Activated naive CD4-positive, alpha-beta T cell treated with anti-CD3 and anti-CD28 coated beads, Interleukin-2, amount 50 U/mL, for 72 hours (primary cell): Measurements from ENCODE around the gene SLC12A7. TPM values are rescaled to one million over a fixed set of nuclear protein-coding genes. Genes with fewer than 3 reads are reported as not detected.
"Not testable (repeated sequence)": the region's sequence is repeated elsewhere in the genome, so short reads cannot be mapped to it uniquely, and the experiment has no call there.

Experiments used
- ATAC-seq, 2 donors: fragments of 150-1000 bp; cut with Tn5 transposase; 2 replicates each; pipeline ENCODE4 v1.10.0; 2021; ENCODE audit warnings: mild to moderate bottlenecking in 2 of 2, moderate library complexity in 2 of 2
- DNase-seq, 2 donors: peaks; one replicate each; pipeline ENCODE4 v3.0.0; 2021 to 2022; ENCODE audit warnings: low spot score in 2 of 2
- H3K27ac Mint-ChIP-seq, 2 donors: one replicate each; pipeline ENCODE4 v1.8.0; 2022; ENCODE audit warnings: mild to moderate bottlenecking in 2 of 2, mixed read lengths in 2 of 2
- H3K36me3 Mint-ChIP-seq, 2 donors: one replicate each; pipeline ENCODE4 v1.8.0; 2022; ENCODE audit warnings: mixed read lengths in 2 of 2
- H3K9me3 Mint-ChIP-seq, 2 donors: one replicate each; pipeline ENCODE4 v1.8.0; 2022; ENCODE audit warnings: mixed read lengths in 2 of 2
- total RNA-seq, 2 donors: library from RNA; stranded (reverse); gene quantifications; one replicate each; pipeline ENCODE4 v1.2.3, GENCODE V29; 2022

Gene SLC12A7
- total RNA-seq, 2 donors from 2014 or later, result 19.5 to 74.7 TPM

DNA sequence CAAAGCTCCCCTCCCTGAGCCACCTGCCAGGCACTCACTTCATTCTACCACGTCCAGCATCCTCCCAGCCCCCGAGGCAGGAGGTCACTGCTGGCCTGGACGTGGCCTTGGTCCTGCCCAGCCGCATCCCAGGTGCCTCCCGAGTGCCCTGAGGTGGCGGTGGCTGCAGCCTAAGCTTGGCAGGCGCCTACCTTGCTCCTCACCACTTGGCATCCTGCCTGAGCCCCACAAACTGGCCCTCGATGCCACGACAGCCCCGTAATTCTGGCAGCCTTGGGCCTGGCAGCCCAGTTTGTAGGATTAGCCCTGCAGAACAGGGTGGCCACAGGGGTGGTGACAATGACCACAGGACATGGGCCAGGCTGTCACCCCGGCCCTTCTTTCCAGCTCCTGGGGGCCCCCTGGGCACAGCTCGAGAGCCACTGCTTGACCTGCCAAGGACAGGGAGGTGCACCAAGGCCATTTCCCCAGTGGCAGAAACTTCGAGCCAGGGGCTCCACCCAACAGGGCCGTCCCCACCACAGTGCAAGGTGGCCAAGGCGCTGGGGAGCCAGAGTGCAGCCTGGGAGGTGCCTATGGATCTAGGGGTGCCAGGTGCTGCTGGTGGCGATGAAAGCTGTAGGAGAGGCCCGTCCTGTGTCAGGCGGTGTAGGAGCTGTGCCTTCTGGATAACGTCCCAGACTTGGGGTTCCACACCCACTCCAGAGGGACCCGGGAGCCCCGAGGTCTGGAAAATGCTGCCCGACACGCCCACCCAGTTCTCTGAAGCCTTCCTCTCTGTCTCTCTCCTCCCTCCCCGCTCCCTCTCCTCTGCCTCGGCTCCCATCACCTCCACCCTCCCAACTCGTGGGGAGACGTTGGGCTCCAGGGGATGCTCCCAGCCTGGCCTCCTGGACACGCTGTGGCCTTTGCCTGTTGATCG lies 84.9 kb downstream of the SLC12A7 start:
- DNase-seq, result no peak
- Mint-ChIP-seq H3K9me3 (no peaks in the 10 kb centered on the region), H3K36me3 (no peaks in the 10 kb centered on the region), H3K27ac (no peak overlapping the region)
- ATAC-seq, result no peak

GRCh38 chr5:1021969-1022336 lies 89.9 kb downstream of the SLC12A7 start:
- DNase-seq, H3K27ac Mint-ChIP-seq, H3K9me3 Mint-ChIP-seq, H3K36me3 Mint-ChIP-seq, ATAC-seq: not testable (repeated sequence)

DNA sequence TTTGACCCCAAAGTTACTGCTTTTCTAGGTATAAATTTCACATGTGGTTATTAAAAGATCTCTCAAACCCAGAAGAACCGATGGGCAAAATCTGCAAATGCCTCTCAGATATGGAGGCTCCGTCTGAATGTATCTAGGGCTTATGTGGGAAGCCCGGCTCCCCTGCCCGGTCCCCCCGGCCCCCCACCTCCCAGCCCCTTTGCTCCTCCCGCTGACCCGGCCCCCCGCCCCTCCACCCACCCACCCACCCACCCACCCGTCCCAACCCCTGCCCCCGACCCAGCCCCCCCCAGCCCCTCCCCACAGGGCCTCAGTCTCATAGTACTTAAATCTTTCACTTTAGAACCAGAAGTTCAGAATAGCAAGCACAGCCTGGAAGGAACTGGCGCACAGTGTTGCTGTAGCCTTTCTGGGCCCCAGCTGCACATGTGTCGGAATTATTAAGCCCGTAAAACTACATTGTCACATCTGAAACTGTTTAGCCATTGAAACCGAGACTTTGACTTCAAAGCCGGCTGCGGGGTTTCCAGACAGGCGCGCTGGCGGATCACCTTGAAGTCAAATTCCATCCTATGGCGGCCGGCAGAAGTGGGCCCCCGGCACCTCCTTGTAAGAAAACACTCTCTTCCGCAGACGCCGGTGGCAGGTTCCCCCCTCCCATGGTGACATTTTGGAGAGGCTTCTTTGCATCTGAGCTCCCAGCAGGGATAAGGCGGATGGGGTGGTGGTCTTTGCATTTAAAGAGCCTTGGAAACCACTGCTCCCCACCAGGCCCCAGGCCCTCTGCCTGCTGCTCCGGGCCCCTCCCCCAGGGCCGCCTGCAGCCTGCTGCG lies 90.5 kb downstream of the SLC12A7 start:
- Mint-ChIP-seq H3K27ac (no peak overlapping the region), H3K9me3 (no peaks in the 10 kb centered on the region), H3K36me3 (no peaks in the 10 kb centered on the region)
- DNase-seq (no peak), ATAC-seq (no peak)

- DNase-seq (no peak), ATAC-seq (no peak)
- Mint-ChIP-seq H3K27ac (no peak overlapping the region), H3K9me3 (no peaks in the 10 kb centered on the region), H3K36me3 (no peaks in the 10 kb centered on the region)
Measured at GRCh38 chr5:1020452-1020961, 91.4 kb downstream of the SLC12A7 start.

DNA sequence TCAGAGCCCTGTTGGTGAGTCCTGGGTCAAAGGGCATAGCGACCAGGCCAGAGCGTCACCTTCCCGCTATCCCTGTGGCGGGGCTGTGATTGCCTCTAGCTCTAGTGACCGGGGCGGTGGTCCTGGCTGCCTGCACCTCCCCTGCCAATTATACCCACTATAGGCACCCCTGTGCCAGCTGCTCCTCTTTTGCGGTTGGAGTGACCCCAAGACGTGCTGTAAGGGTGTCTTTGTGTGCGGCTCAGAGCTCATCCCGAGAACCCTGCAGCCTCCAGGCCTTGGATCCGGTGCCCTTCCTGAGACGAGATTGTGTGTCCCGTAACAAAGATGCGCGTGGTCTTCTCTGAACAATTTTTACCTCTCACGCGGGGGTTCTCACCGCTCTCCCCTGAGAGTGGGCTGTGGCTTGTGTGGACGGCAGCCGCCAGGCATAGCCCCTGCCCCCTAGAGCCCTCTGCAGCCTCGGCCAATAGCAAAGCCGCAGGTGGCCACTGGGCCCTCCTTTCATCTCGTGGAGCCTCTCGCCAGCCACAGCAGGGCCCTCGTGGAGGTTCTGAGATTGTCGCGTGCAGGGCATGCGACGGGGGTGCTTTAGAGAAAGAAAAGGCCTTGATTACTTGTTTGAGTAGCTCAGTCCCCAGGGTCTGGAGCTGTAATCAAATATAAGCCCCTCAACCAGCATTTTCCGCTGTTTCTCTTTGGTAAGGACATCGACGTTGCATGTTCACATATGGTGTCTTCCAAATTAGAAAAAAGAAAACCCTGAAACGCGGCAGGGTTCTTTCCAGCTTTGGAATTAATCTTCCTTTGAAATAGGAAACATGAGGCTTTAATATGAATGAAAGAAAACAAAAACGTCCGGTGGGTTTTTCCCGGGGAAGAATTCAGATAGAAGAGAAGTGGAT lies 92.6 kb downstream of the SLC12A7 start:
- ATAC-seq, result no peak
- no peak for DNase-seq
- no peak overlapping the region for H3K27ac Mint-ChIP-seq
- H3K9me3 Mint-ChIP-seq, result no peaks in the 10 kb centered on the region
- no peaks in the 10 kb centered on the region for H3K36me3 Mint-ChIP-seq

GRCh38 chr5:1018596-1018995 lies 93.3 kb downstream of the SLC12A7 start:
- no peak for ATAC-seq
- Mint-ChIP-seq H3K27ac (no peak overlapping the region), H3K36me3 (no peaks in the 10 kb centered on the region), H3K9me3 (no peaks in the 10 kb centered on the region)
- no peak for DNase-seq

- ATAC-seq (peak in 1 of 2 donors; percentile 14), DNase-seq (no peak)
- H3K36me3 Mint-ChIP-seq, result no peaks in the 10 kb centered on the region
- no peak overlapping the region for H3K27ac Mint-ChIP-seq
- H3K9me3 Mint-ChIP-seq, result no peaks in the 10 kb centered on the region
Measured at GRCh38 chr5:1017691-1018455, 94.0 kb downstream of the SLC12A7 start.

DNA sequence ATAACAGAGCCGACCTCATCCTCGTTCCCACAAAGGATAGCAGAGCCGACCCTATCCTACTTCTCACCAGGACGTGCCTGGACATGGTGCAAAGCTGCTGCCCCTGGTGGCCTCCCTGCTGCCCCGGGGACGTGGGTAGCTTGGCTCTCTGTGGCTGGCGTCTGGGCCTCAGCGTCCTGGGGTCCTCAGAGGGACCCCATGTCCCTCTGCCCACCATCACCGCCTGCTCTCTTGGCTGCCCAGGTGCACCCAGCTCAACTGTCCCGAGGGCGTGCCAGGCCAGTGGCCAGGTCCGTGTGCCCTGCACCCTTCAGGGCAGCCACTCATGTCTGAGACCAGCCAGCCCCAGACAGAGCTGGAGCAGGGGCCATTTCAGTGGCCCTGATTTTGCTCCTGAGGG lies 94.8 kb downstream of the SLC12A7 start:
- Mint-ChIP-seq H3K9me3 (no peaks in the 10 kb centered on the region), H3K27ac (no peak overlapping the region), H3K36me3 (no peaks in the 10 kb centered on the region)
- DNase-seq (no peak), ATAC-seq (peak in 1 of 2 donors; percentile 9)

GRCh38 chr5:1016476-1016875 lies 95.4 kb downstream of the SLC12A7 start:
- no peaks in the 10 kb centered on the region for H3K9me3 Mint-ChIP-seq
- H3K27ac Mint-ChIP-seq, result no peak overlapping the region
- no peaks in the 10 kb centered on the region for H3K36me3 Mint-ChIP-seq

GRCh38 chr5:1016036-1016435 lies 95.8 kb downstream of the SLC12A7 start:
- DNase-seq (no peak), ATAC-seq (no peak)
- Mint-ChIP-seq H3K36me3 (no peaks in the 10 kb centered on the region), H3K9me3 (no peaks in the 10 kb centered on the region), H3K27ac (no peak overlapping the region)

More at GRCh38 chr5:1016476-1016875, 95.4 kb downstream of the SLC12A7 start:
- no peak for ATAC-seq
- DNase-seq, result no peak

DNA sequence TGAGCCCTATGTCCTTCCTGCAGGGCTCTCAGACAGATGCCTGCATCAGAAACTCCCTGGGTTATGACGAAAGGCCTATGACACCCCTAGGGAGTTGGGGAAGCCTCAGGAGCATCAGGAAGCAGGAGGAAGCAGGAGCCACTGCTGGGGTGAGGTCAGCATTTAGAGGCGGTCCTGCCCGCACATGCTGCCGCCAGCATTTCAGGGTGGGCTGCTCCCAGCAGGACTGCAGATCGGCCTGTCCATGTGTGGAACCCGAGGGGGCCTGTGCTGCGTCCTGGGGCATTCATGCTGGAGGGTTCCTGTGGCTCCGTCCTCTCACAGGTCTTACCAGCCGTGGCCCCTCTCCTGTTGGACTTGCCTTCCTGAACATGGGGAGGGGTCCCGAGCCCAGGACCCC lies 96.4 kb downstream of the SLC12A7 start:
- Mint-ChIP-seq H3K9me3 (no peaks in the 10 kb centered on the region), H3K27ac (no peak overlapping the region), H3K36me3 (no peaks in the 10 kb centered on the region)
- DNase-seq (no peak), ATAC-seq (no peak)

DNA sequence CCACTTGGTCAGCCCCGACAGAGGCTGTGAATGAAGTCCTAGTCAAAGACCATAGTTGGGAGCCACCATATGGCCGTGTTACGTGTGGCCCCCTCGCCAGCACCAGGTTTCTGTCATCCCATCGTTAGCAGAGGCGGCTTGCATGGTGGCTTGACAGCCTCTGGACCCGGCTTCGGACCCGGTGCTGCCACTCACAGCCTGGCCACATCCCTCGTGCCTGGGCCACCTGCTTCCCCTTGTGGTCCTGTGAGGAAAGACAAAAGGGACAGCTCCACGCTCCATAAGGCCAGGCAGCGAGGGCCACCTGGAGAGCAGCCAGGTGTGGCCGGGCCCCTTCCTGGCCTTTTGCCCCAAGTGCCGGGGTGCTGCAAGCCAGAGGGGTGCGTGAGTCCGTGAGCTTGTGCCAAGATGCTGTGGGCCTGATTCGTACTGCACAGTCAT lies 97.1 kb downstream of the SLC12A7 start:
- no peak for DNase-seq
- ATAC-seq, result no peak
- H3K36me3 Mint-ChIP-seq, result no peaks in the 10 kb centered on the region
- H3K27ac Mint-ChIP-seq, result no peak overlapping the region
- no peaks in the 10 kb centered on the region for H3K9me3 Mint-ChIP-seq

DNA sequence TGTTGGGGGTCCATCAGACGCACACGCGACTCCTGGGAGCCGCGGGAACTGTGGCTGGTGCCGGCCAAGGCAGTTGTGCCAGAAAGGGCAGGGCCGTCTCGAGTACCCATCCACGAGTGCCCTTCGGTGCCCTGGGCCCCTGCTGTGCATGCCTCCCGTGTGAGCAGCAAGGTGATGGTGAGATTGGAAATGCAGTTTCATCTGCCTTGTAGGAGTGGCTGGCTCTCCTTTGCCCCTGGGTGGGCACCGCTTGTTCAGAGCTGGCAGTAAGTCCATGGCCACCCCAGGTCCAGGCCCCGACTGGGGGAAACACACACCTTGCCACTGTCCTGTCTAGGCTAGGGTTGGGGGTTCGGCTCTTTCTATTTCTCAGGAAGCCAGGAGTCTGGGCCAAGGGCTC lies 97.5 kb downstream of the SLC12A7 start:
- ATAC-seq, result no peak
- H3K9me3 Mint-ChIP-seq, result no peaks in the 10 kb centered on the region
- no peaks in the 10 kb centered on the region for H3K36me3 Mint-ChIP-seq
- no peak for DNase-seq
- no peak overlapping the region for H3K27ac Mint-ChIP-seq

GRCh38 chr5:1013948-1014301 lies 97.9 kb downstream of the SLC12A7 start:
- Mint-ChIP-seq H3K9me3 (no peaks in the 10 kb centered on the region), H3K36me3 (no peaks in the 10 kb centered on the region), H3K27ac (no peak overlapping the region)
- no peak for DNase-seq
- no peak for ATAC-seq

DNA sequence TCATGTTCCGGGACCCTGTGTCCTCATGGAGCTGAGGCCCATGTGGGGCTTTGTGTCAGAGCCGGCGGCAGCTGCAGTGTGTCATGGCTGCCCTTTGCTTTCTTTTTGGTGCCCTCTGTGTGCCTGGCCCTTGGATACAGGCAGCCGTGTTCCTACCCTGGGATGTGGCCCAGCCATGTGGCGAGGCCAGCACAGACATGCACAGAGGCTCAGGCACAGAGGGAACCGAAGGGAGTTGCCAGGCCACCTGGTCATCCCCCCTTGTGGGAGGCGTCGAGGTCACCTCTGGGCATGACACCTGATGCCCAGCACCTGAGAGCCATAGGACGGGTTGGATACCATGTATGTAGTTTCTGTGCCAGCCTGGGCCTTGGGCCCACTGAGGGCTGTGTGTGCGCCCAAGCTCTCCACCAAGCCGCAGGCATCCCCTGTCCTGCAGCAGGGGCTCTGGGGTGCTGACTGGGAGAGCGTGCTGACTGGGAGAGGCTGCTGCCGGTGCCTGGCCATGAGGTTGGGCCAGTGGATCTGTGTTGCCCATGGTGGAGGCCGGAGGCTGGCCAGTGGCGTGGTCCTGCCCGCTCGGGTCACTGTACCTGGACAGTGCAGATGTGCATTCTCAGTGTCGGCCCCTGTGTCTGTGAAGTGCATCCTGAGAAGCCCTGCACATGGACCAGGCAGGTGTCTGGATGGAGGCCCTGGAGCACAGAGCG lies 98.5 kb downstream of the SLC12A7 start:
- Mint-ChIP-seq H3K9me3 (no peaks in the 10 kb centered on the region), H3K36me3 (no peaks in the 10 kb centered on the region), H3K27ac (no peak overlapping the region)
- DNase-seq (no peak), ATAC-seq (no peak)
